GM12878 (cell line): ENCODE results near the gene STK11. TPM values are rescaled to one million over a fixed set of nuclear protein-coding genes. Genes with fewer than 3 reads are reported as not detected.

Experiments
- CBX5 ChIP-seq: sonication (generic); IDR thresholded peaks from 2 replicates; pipeline ENCODE4 v1.6.1; 2016; ENCODE audit warnings: low read depth, moderate library complexity, mild to moderate bottlenecking, inconsistent platforms
- CTCF ChIP-seq, 3 experiments: IDR thresholded peaks in 2 of 3; conservative IDR thresholded peaks in 1 of 3; 2 replicates each; pipeline ENCODE4 v1.5.1; 2011; ENCODE audit warnings: low read depth in 3 of 3, low read length in 3 of 3, mild to moderate bottlenecking in 3 of 3, control low read depth in 2 of 3, moderate library complexity in 2 of 3, inconsistent platforms in 1 of 3, mixed read lengths in 1 of 3; ENCODE audit not compliant: control insufficient read depth in 2 of 3, insufficient read depth in 1 of 3; ENCODE audit errors: extremely low read depth in 1 of 3
- CUX1 ChIP-seq: IDR thresholded peaks from 2 replicates; pipeline ENCODE4 v1.6.1; 2012; ENCODE audit warnings: improper control_type of control experiment, low read depth, low read length; ENCODE audit not compliant: insufficient replicate concordance
- GABPA ChIP-seq: IDR thresholded peaks from 2 replicates; pipeline ENCODE4 v1.6.1; 2014; ENCODE audit warnings: antibody characterized with exemption, low read depth, mild to moderate bottlenecking, inconsistent platforms
- HCFC1 ChIP-seq: fragments of 150-350 bp; IDR thresholded peaks from 2 replicates; pipeline ENCODE4 v1.6.1; 2014; ENCODE audit warnings: low read length
- HDAC6 ChIP-seq: fragments of 200-600 bp; sonication (generic); IDR thresholded peaks from one replicate; pipeline ENCODE4 v1.8.0; 2017; ENCODE audit warnings: antibody characterized with exemption; ENCODE audit not compliant: unreplicated experiment
- JUNB ChIP-seq: IDR thresholded peaks from 2 replicates; pipeline ENCODE4 v1.6.1; 2016; ENCODE audit warnings: antibody characterized with exemption, mild to moderate bottlenecking
- MEF2A ChIP-seq: IDR thresholded peaks from 2 replicates; pipeline ENCODE4 v1.6.1; 2011; ENCODE audit warnings: low read depth, mild to moderate bottlenecking, low read length, moderate library complexity; ENCODE audit not compliant: insufficient read depth
- MEF2B ChIP-seq: fragments of 450-650 bp; IDR thresholded peaks from 2 replicates; pipeline ENCODE4 v1.6.1; 2018; ENCODE audit warnings: mild to moderate bottlenecking, moderate library complexity; ENCODE audit not compliant: partially characterized antibody, poor library complexity, severe bottlenecking
- NFYB ChIP-seq: IDR thresholded peaks from 2 replicates; pipeline ENCODE4 v1.6.1; 2011; ENCODE audit warnings: low read depth, mild to moderate bottlenecking, low read length, improper control_type of control experiment, moderate library complexity; ENCODE audit not compliant: insufficient read depth
- PKNOX1 ChIP-seq: fragments of 450-650 bp; IDR thresholded peaks from 2 replicates; pipeline ENCODE4 v1.6.1; 2016; ENCODE audit warnings: mild to moderate bottlenecking
- REST ChIP-seq: IDR thresholded peaks from 2 replicates; pipeline ENCODE4 v1.6.1; 2012; ENCODE audit warnings: mild to moderate bottlenecking, low read depth, low read length
- STAT1 ChIP-seq: fragments of 450-650 bp; conservative IDR thresholded peaks from 2 replicates; pipeline ENCODE4 v1.6.1; 2014; ENCODE audit warnings: antibody characterized with exemption, mild to moderate bottlenecking
- TCF12 ChIP-seq: IDR thresholded peaks from 2 replicates; pipeline ENCODE4 v1.6.1; 2011; ENCODE audit warnings: low read depth, mild to moderate bottlenecking, low read length
- YBX1 ChIP-seq: fragments of 450-650 bp; IDR thresholded peaks from 2 replicates; pipeline ENCODE4 v1.6.1; 2016; ENCODE audit warnings: antibody characterized with exemption
- ZNF274 ChIP-seq: IDR thresholded peaks from one replicate; pipeline ENCODE4 v1.8.0; 2011; ENCODE audit not compliant: insufficient read length, insufficient read depth
- polyA plus RNA-seq, 11 experiments: library from polyadenylated mRNA; depleted of rRNA in 4 of 11; unstranded in 6 of 11; stranded (reverse) in 5 of 11; fragments of >200 nt; fragmentation: Nextera tagmentation in 4 of 11; fragmentation: Illumina TruSeq in 1 of 11; extraction: Ambion mirVana in 4 of 11; extraction: Trizol in 1 of 11; gene quantifications; 1 replicate in 1 of 11; 2 replicates in 10 of 11; pipeline versions ENCODE4 v1.2.1 to v1.2.3, GENCODE V29; 2011 to 2016; ENCODE audit warnings: inconsistent platforms in 2 of 11, missing spikeins in 2 of 11, low read depth in 1 of 11
- total RNA-seq, 4 experiments: library from RNA; depleted of rRNA in 3 of 4; stranded (reverse); fragments of >200 nt in 3 of 4; fragmentation: Illumina TruSeq in 1 of 4; extraction: Trizol in 1 of 4; gene quantifications; 2 replicates each; pipeline versions ENCODE4 v1.2.1 to v1.2.3, GENCODE V29; 2013 to 2021
- TF ChIP-seq, protein P1 (sequence below): fragments of 450-650 bp; IDR thresholded peaks from 2 replicates; pipeline ENCODE4 v1.6.1; 2014; ENCODE audit warnings: mild to moderate bottlenecking

STK11 gene
- total and polyA plus RNA-seq, 10 of the 15 experiments (the other 5 are each of a cell fraction or from before 2014, with no cell fraction given): 0.33 to 71.0 (median 23.8) TPM

- TF ChIP-seq REST (no peak), TCF12 (no peak), GABPA (no peak), HCFC1 (no peak), MEF2B (peak; percentile 76), YBX1 (no peak), CBX5 (no peak), CTCF (IDR thresholded peaks at IDR 0.05 in 2 of 3, conservative IDR thresholded peaks at IDR 0.05 in 1 of 3; ENCODE audit: control insufficient read depth in 2 of 3, extremely low read depth in 1 of 3, insufficient read depth in 1 of 3, low read depth in 3 of 3, low read length in 3 of 3) (no peak), ZNF274 (no peak), NFYB (no peak), MEF2A (no peak), HDAC6 (no peak), STAT1 (no peak), JUNB (peak; percentile 77), PKNOX1 (no peak), CUX1 (no peak)
- TF ChIP-seq, protein P1, sequence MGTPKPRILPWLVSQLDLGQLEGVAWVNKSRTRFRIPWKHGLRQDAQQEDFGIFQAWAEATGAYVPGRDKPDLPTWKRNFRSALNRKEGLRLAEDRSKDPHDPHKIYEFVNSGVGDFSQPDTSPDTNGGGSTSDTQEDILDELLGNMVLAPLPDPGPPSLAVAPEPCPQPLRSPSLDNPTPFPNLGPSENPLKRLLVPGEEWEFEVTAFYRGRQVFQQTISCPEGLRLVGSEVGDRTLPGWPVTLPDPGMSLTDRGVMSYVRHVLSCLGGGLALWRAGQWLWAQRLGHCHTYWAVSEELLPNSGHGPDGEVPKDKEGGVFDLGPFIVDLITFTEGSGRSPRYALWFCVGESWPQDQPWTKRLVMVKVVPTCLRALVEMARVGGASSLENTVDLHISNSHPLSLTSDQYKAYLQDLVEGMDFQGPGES: no peak
Observed at GRCh38 chr19:1183543-1184172, 21.9 kb upstream of the STK11 start (continued).
